ENCODE results near the gene FAM222A.
"Not testable (repeated sequence)": the region's sequence is repeated elsewhere in the genome, so short reads cannot be mapped to it uniquely, and the experiment has no call there.

FAM222A gene

GRCh38 chr12:109683316-109683715, 30.3 kb upstream of the FAM222A start:
- Mint-ChIP-seq H3K27me3 (peaks cover 8% of the 10 kb centered on the region), H3K27ac (no peak overlapping the region), H3K9me3 (no peaks in the 10 kb centered on the region), H3K4me3 (no peak overlapping the region), H3K36me3 (ENCODE audit: low read depth) (no peaks in the 10 kb centered on the region), H3K4me1 (ENCODE audit: low read depth) (no peaks in the 10 kb centered on the region)
- DNase-seq: no peak

- Mint-ChIP-seq H3K36me3 (ENCODE audit: low read depth) (no peaks in the 10 kb centered on the region), H3K4me1 (ENCODE audit: low read depth) (no peaks in the 10 kb centered on the region), H3K4me3 (no peak overlapping the region), H3K27ac (no peak overlapping the region), H3K27me3 (peaks cover 3% of the 10 kb centered on the region), H3K9me3 (no peaks in the 10 kb centered on the region)
- DNase-seq: no peak
These were observed 27.8 kb upstream of the FAM222A start for GRCh38 chr12:109685574-109686447.

- no peaks in the 10 kb centered on the region for H3K9me3 Mint-ChIP-seq
- no peaks in the 10 kb centered on the region for H3K36me3 Mint-ChIP-seq (ENCODE audit: low read depth)
- no peaks in the 10 kb centered on the region for H3K4me1 Mint-ChIP-seq (ENCODE audit: low read depth)
- no peak for DNase-seq
- no peak overlapping the region for H3K27ac Mint-ChIP-seq
- peaks cover 3% of the 10 kb centered on the region for H3K27me3 Mint-ChIP-seq
- H3K4me3 Mint-ChIP-seq: no peak overlapping the region
These were observed 27.1 kb upstream of the FAM222A start for GRCh38 chr12:109686523-109686922.

DNA sequence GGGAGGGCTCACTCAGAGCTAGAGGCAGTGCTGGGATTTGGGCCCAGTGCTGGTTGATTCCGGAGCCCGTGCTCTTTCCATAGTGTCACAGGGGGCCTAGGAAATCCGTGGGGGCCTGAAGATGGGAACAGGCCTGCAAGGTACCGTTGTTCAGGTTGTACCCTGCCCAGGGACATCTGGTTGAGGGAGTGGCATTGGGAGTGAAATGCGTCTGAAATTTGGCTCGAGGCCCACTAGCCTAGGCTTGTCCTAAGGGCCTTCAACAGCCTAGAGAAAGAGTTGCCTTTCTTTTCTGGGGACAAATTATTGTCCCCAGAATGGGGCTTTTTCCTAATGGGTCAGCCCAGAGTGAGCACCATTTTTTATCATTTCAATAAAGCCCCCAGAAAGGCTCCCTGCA, 26.4 kb upstream of the FAM222A start:
- H3K27me3 Mint-ChIP-seq: peaks cover 9% of the 10 kb centered on the region
- H3K4me1 Mint-ChIP-seq (ENCODE audit: low read depth): no peaks in the 10 kb centered on the region
- no peaks in the 10 kb centered on the region for H3K9me3 Mint-ChIP-seq
- no peak overlapping the region for H3K27ac Mint-ChIP-seq
- no peaks in the 10 kb centered on the region for H3K36me3 Mint-ChIP-seq (ENCODE audit: low read depth)
- no peak overlapping the region for H3K4me3 Mint-ChIP-seq
- DNase-seq: no peak

- Mint-ChIP-seq H3K9me3 (no peaks in the 10 kb centered on the region), H3K36me3 (ENCODE audit: low read depth) (no peaks in the 10 kb centered on the region), H3K27me3 (peaks cover 21% of the 10 kb centered on the region), H3K4me3 (no peak overlapping the region), H3K4me1 (ENCODE audit: low read depth) (no peaks in the 10 kb centered on the region), H3K27ac (no peak overlapping the region)
- DNase-seq: no peak
These were observed 24.2 kb upstream of the FAM222A start for GRCh38 chr12:109689426-109689825.

GRCh38 chr12:109693160-109693559, 20.5 kb upstream of the FAM222A start:
- Mint-ChIP-seq H3K9me3 (no peaks in the 10 kb centered on the region), H3K36me3 (ENCODE audit: low read depth) (no peaks in the 10 kb centered on the region), H3K4me3 (no peak overlapping the region), H3K4me1 (ENCODE audit: low read depth) (peaks cover 2% of the 10 kb centered on the region), H3K27me3 (peaks cover 21% of the 10 kb centered on the region), H3K27ac (no peak overlapping the region)
- DNase-seq: no peak

GRCh38 chr12:109693653-109694600, 19.7 kb upstream of the FAM222A start:
- Mint-ChIP-seq H3K9me3 (no peaks in the 10 kb centered on the region), H3K27ac (no peak overlapping the region), H3K4me3 (no peak overlapping the region), H3K4me1 (ENCODE audit: low read depth) (peaks cover 2% of the 10 kb centered on the region), H3K36me3 (ENCODE audit: low read depth) (no peaks in the 10 kb centered on the region), H3K27me3 (peaks cover 21% of the 10 kb centered on the region)
- no peak for DNase-seq

DNA sequence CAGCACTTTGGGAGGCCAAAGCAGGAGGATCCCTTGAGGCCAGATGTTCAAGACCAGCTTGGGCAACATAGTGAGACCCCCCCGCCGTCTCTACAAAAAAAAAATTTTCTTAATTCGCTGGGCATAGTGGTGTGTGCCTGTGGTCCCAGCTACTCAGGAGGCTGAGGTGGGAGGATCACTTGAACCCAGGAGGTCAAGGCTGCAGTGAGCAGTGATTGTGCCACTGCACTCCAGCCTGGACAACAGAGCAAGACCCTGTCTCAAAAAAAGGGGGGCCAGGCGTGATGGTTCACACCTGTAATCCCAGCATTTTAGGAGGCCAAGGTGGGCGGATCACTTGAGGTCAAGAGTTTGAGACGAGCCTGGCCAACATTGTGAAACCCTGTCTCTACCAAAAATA, 19.0 kb upstream of the FAM222A start:
- DNase-seq; H3K4me1 Mint-ChIP-seq (ENCODE audit: low read depth); H3K9me3 Mint-ChIP-seq; H3K36me3 Mint-ChIP-seq (ENCODE audit: low read depth); H3K27ac Mint-ChIP-seq; H3K4me3 Mint-ChIP-seq: not testable (repeated sequence)
- H3K27me3 Mint-ChIP-seq: peaks cover 21% of the 10 kb centered on the region

- H3K27me3 Mint-ChIP-seq: peaks cover 21% of the 10 kb centered on the region
- no peaks in the 10 kb centered on the region for H3K36me3 Mint-ChIP-seq (ENCODE audit: low read depth)
- no peak overlapping the region for H3K27ac Mint-ChIP-seq
- DNase-seq: no peak
- no peak overlapping the region for H3K4me3 Mint-ChIP-seq
- H3K9me3 Mint-ChIP-seq: no peaks in the 10 kb centered on the region
- H3K4me1 Mint-ChIP-seq (ENCODE audit: low read depth): peaks cover 2% of the 10 kb centered on the region
These were observed 18.2 kb upstream of the FAM222A start for GRCh38 chr12:109695416-109695815.

- DNase-seq: no peak
- Mint-ChIP-seq H3K27ac (no peak overlapping the region), H3K36me3 (ENCODE audit: low read depth) (no peaks in the 10 kb centered on the region), H3K4me1 (ENCODE audit: low read depth) (peaks cover 2% of the 10 kb centered on the region), H3K9me3 (no peaks in the 10 kb centered on the region), H3K27me3 (peaks cover 21% of the 10 kb centered on the region), H3K4me3 (no peak overlapping the region)
These were observed 17.6 kb upstream of the FAM222A start for GRCh38 chr12:109695961-109696461.

- Mint-ChIP-seq H3K4me3 (no peak overlapping the region), H3K27me3 (peaks cover 20% of the 10 kb centered on the region), H3K9me3 (no peaks in the 10 kb centered on the region), H3K4me1 (ENCODE audit: low read depth) (peaks cover 2% of the 10 kb centered on the region), H3K27ac (no peak overlapping the region), H3K36me3 (ENCODE audit: low read depth) (no peaks in the 10 kb centered on the region)
- no peak for DNase-seq
These were observed 16.9 kb upstream of the FAM222A start for GRCh38 chr12:109696485-109697269.

DNA sequence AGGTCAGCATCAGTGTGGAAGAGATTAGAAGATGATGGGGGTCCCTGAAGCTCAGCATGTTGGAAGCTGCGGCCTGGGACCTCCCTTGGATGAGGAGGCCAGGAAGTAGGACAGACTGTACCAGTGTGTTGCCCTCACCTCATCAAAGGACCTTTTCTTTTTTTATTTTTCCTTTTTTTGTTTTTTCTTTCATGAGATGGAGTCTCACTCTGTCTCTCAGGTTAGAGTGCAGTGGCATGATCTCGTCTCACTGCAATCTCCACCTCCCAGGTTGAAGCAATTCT, 16.4 kb upstream of the FAM222A start:
- H3K9me3 Mint-ChIP-seq: no peaks in the 10 kb centered on the region
- H3K27me3 Mint-ChIP-seq: peaks cover 16% of the 10 kb centered on the region
- H3K4me3 Mint-ChIP-seq: no peak overlapping the region
- no peak overlapping the region for H3K27ac Mint-ChIP-seq
- H3K4me1 Mint-ChIP-seq (ENCODE audit: low read depth): peaks cover 2% of the 10 kb centered on the region
- DNase-seq: no peak
- H3K36me3 Mint-ChIP-seq (ENCODE audit: low read depth): no peaks in the 10 kb centered on the region

- DNase-seq: no peak
- Mint-ChIP-seq H3K27ac (no peak overlapping the region), H3K27me3 (peaks cover 9% of the 10 kb centered on the region), H3K4me1 (ENCODE audit: low read depth) (peaks cover 2% of the 10 kb centered on the region), H3K36me3 (ENCODE audit: low read depth) (no peaks in the 10 kb centered on the region), H3K9me3 (no peaks in the 10 kb centered on the region), H3K4me3 (no peak overlapping the region)
These were observed 15.7 kb upstream of the FAM222A start for GRCh38 chr12:109697877-109698468.

DNA sequence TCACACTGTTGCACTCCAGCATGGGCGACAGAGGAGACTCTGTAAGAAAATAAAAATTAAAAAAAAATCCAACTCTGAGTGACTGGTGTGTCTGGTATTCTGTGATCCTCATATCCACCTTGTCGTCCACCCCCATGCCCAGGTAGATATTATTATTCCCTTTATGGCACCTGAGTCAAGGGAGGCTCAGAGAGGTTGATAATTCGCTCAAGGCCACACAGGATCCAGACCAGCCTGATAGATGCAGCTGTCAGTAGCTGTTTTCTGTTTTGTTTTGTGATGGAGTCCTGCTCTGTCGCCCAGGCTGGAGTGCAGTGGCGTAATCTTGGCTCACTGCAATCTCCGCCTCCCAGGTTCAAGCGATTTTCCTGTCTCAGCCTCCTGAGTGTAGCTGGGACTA, 14.8 kb upstream of the FAM222A start:
- Mint-ChIP-seq H3K4me3 (no peak overlapping the region), H3K36me3 (ENCODE audit: low read depth) (no peaks in the 10 kb centered on the region), H3K27ac (no peak overlapping the region), H3K27me3 (peaks cover 5% of the 10 kb centered on the region), H3K4me1 (ENCODE audit: low read depth) (peaks cover 2% of the 10 kb centered on the region), H3K9me3 (no peaks in the 10 kb centered on the region)
- DNase-seq: no peak
